CD4-positive, alpha-beta T cell (primary cell): Measurements from ENCODE around the gene TBRG1. TPM values are rescaled to one million over a fixed set of nuclear protein-coding genes. Genes with fewer than 3 reads are reported as not detected.

Experiments
- ATAC-seq: fragments of 200-7000 bp; cut with Tn5 transposase; one replicate; pipeline ENCODE4 v1.10.0; 2022; ENCODE audit warnings: mild to moderate bottlenecking; ENCODE audit not compliant: poor library complexity
- CTCF ChIA-PET: fragments of 350-600 bp; sonication (Branson Sonifier 250); formaldehyde crosslinking; loops from one replicate; lab custom pipeline; 2021; ENCODE audit warnings: antibody characterized with exemption, inconsistent platforms; lab: Charles Lee
- POLR2A ChIA-PET: fragments of 350-600 bp; sonication (Branson Sonifier 250); formaldehyde crosslinking; loops from one replicate; lab custom pipeline; 2021; ENCODE audit warnings: antibody characterized with exemption, inconsistent platforms; lab: Charles Lee
- DNase-seq, 14 experiments: peaks; one replicate each; pipeline ENCODE4 v3.0.0-alpha.2; 2013 to 2020; ENCODE audit warnings: mixed read lengths in 2 of 14
- H3K27ac ChIP-seq, 2 donors: one replicate each; pipeline versions ENCODE4 v1.5.1 to v1.7.0; 2013; ENCODE audit warnings: low read length in 2 of 2, low read depth in 1 of 2, mild to moderate bottlenecking in 1 of 2
- H3K27me3 ChIP-seq, 2 experiments: 1 replicate in 1 of 2; 2 replicates in 1 of 2; pipeline versions ENCODE4 v1.6.1 to v1.7.0; 2013; ENCODE audit warnings: low read length in 2 of 2, control low read depth in 1 of 2, mild to moderate bottlenecking in 1 of 2, moderate library complexity in 1 of 2; ENCODE audit not compliant: insufficient read depth in 2 of 2, control insufficient read depth in 1 of 2
- H3K36me3 ChIP-seq: one replicate; pipeline ENCODE4 v1.6.1; 2013; ENCODE audit warnings: low read length, control low read depth; ENCODE audit not compliant: insufficient read depth
- H3K4me1 ChIP-seq: one replicate; pipeline ENCODE4 v1.6.1; 2013; ENCODE audit warnings: low read length, control low read depth; ENCODE audit not compliant: insufficient read depth
- H3K4me3 ChIP-seq: one replicate; pipeline ENCODE4 v1.5.1; 2013; ENCODE audit warnings: mild to moderate bottlenecking, low read length, moderate library complexity
- H3K9me3 ChIP-seq, 2 experiments: 1 replicate in 1 of 2; 2 replicates in 1 of 2; pipeline versions ENCODE4 v1.6.1 to v1.7.0; 2013; ENCODE audit warnings: low read length in 2 of 2, mild to moderate bottlenecking in 2 of 2, control low read depth in 1 of 2, moderate library complexity in 1 of 2; ENCODE audit not compliant: control insufficient read depth in 1 of 2, insufficient read depth in 1 of 2
- H3K27ac Mint-ChIP-seq: one replicate; pipeline ENCODE4 v1.8.0; 2020; ENCODE audit warnings: mixed read lengths
- H3K27me3 Mint-ChIP-seq: one replicate; pipeline ENCODE4 v1.8.0; 2021; ENCODE audit warnings: mixed read lengths
- H3K36me3 Mint-ChIP-seq: one replicate; pipeline ENCODE4 v1.8.0; 2021; ENCODE audit warnings: low read depth, mixed read lengths
- H3K4me1 Mint-ChIP-seq: one replicate; pipeline ENCODE4 v1.8.0; 2021; ENCODE audit warnings: low read depth, mixed read lengths
- H3K4me3 Mint-ChIP-seq: one replicate; pipeline ENCODE4 v1.8.0; 2020; ENCODE audit warnings: mild to moderate bottlenecking, mixed read lengths
- H3K9me3 Mint-ChIP-seq: one replicate; pipeline ENCODE4 v1.8.0; 2020; ENCODE audit warnings: mixed read lengths
- CTCF ChIP-seq: fragments of 200-600 bp; IDR thresholded peaks from one replicate; pipeline ENCODE4 v1.8.0; 2022; ENCODE audit warnings: antibody characterized with exemption, mild to moderate bottlenecking
- intact Hi-C, 2 experiments: fragments of 100-400 bp; cut with DNase I in 1 of 2; cut with micrococcal nuclease in 1 of 2; formaldehyde crosslinking; loops; one replicate each; pipeline versions ENCODE4 v1.15.1 to v1.9.0; 2023 to 2025; cut with DNase I, micrococcal nuclease
- total RNA-seq, 174 experiments: library from RNA in 2 of 174; stranded (reverse) in 2 of 174; gene quantifications; one replicate each; pipeline ENCODE4 v1.2.3 and lab custom pipeline; 2021 to 2026

TBRG1 gene
- total RNA-seq, 2 experiments from 2014 or later = 62.4 to 65.9 TPM

- H3K9me3 ChIP-seq = no peaks in the 10 kb centered on the region
- ChIA-PET POLR2A (no interaction called here), CTCF (no interaction called here)
- no peak for TF ChIP-seq CTCF
- Mint-ChIP-seq H3K27me3 (peaks cover 14% of the 10 kb centered on the region), H3K27ac (no peak overlapping the region), H3K4me3 (no peak overlapping the region), H3K4me1 (no peaks in the 10 kb centered on the region), H3K9me3 (no peaks in the 10 kb centered on the region), H3K36me3 (no peaks in the 10 kb centered on the region)
- intact Hi-C loops = no loop called here
- H3K27ac ChIP-seq = no peak overlapping the region
- no peaks in the 10 kb centered on the region for H3K4me1 ChIP-seq
- DNase-seq (no peak), ATAC-seq (no peak)
- no peak overlapping the region for H3K4me3 ChIP-seq
- H3K36me3 ChIP-seq = no peaks in the 10 kb centered on the region
- peaks cover 0 to 3% of the 10 kb centered on the region in 2 experiments for H3K27me3 ChIP-seq
Observed at GRCh38 chr11:124581817-124582216, 40.8 kb upstream of the TBRG1 start.

GRCh38 chr11:124582565-124582964, 40.1 kb upstream of the TBRG1 start:
- intact Hi-C loops = no loop called here
- TF ChIP-seq CTCF = no peak
- Mint-ChIP-seq H3K27me3 (peaks cover 21% of the 10 kb centered on the region), H3K9me3 (no peaks in the 10 kb centered on the region), H3K4me3 (no peak overlapping the region), H3K27ac (no peak overlapping the region), H3K36me3 (no peaks in the 10 kb centered on the region), H3K4me1 (no peaks in the 10 kb centered on the region)
- no peak for ATAC-seq
- H3K27me3 ChIP-seq = peaks cover 0 to 3% of the 10 kb centered on the region in 2 experiments
- no peaks in the 10 kb centered on the region for H3K4me1 ChIP-seq
- CTCF ChIA-PET = interaction anchor here (1.2 kb wide), 1 partner anchor 11 kb away, joined by 3 read pairs; no protein-coding TSS in a partner anchor
- H3K27ac ChIP-seq = no peak overlapping the region
- no peaks in the 10 kb centered on the region for H3K36me3 ChIP-seq
- DNase-seq = no peak
- POLR2A ChIA-PET = no interaction called here
- no peaks in the 10 kb centered on the region for H3K9me3 ChIP-seq
- no peak overlapping the region for H3K4me3 ChIP-seq

GRCh38 chr11:124583781-124584180, 38.9 kb upstream of the TBRG1 start:
- Histone ChIP-seq H3K4me1 (no peaks in the 10 kb centered on the region), H3K27ac (no peak overlapping the region), H3K4me3 (no peak overlapping the region), H3K27me3 (peaks cover 0 to 3% of the 10 kb centered on the region in 2 experiments), H3K9me3 (no peaks in the 10 kb centered on the region), H3K36me3 (no peaks in the 10 kb centered on the region)
- CTCF ChIA-PET = interaction anchor here (1.2 kb wide), 1 partner anchor 10 kb away, joined by 3 read pairs; no protein-coding TSS in a partner anchor
- no peak overlapping the region for H3K4me3 Mint-ChIP-seq
- intact Hi-C loops = loop anchor here in 1 of 2 experiments (2.0 kb wide), 1 partner anchor 167 kb away; no protein-coding TSS in a partner anchor
- DNase-seq = no peak
- peaks cover 29% of the 10 kb centered on the region for H3K27me3 Mint-ChIP-seq
- H3K9me3 Mint-ChIP-seq = no peaks in the 10 kb centered on the region
- TF ChIP-seq CTCF = no peak
- ATAC-seq = no peak
- no peaks in the 10 kb centered on the region for H3K4me1 Mint-ChIP-seq
- no peak overlapping the region for H3K27ac Mint-ChIP-seq
- POLR2A ChIA-PET = no interaction called here
- no peaks in the 10 kb centered on the region for H3K36me3 Mint-ChIP-seq
